Measurements from ENCODE around the gene HS6ST3.
"Not testable (repeated sequence)": the region's sequence is repeated elsewhere in the genome, so short reads cannot be mapped to it uniquely, and the experiment has no call there.

HS6ST3 gene

GRCh38 chr13:96091164-96092117 is 1.5 kb downstream of the HS6ST3 start:
- no peak for DNase-seq (ENCODE audit: low spot score)

- no peak for DNase-seq (ENCODE audit: low spot score)
Observed at GRCh38 chr13:96093296-96094006, 3.5 kb downstream of the HS6ST3 start.

- no peak for DNase-seq (ENCODE audit: low spot score)
Observed at GRCh38 chr13:96100457-96101220, 10.7 kb downstream of the HS6ST3 start.

- DNase-seq (ENCODE audit: low spot score) = no peak
Observed at GRCh38 chr13:96104516-96104915, 14.6 kb downstream of the HS6ST3 start.

GRCh38 chr13:96108072-96108471 is 18.2 kb downstream of the HS6ST3 start:
- not testable (repeated sequence) for DNase-seq (ENCODE audit: low spot score)

- no peak for DNase-seq (ENCODE audit: low spot score)
Observed at GRCh38 chr13:96109125-96109524, 19.2 kb downstream of the HS6ST3 start.

- no peak for DNase-seq (ENCODE audit: low spot score)
Observed at GRCh38 chr13:96112936-96113335, 23.0 kb downstream of the HS6ST3 start.

GRCh38 chr13:96115368-96115767 is 25.5 kb downstream of the HS6ST3 start:
- not testable (repeated sequence) for DNase-seq (ENCODE audit: low spot score)

- no peak for DNase-seq (ENCODE audit: low spot score)
Observed at GRCh38 chr13:96119921-96120320, 30.0 kb downstream of the HS6ST3 start.

GRCh38 chr13:96130818-96131340 is 41.0 kb downstream of the HS6ST3 start:
- no peak for DNase-seq (ENCODE audit: low spot score)

GRCh38 chr13:96141032-96141431 is 51.1 kb downstream of the HS6ST3 start:
- no peak for DNase-seq (ENCODE audit: low spot score)

GRCh38 chr13:96159725-96160124 is 69.8 kb downstream of the HS6ST3 start:
- DNase-seq (ENCODE audit: low spot score) = no peak

GRCh38 chr13:96161141-96161540 is 71.2 kb downstream of the HS6ST3 start:
- DNase-seq (ENCODE audit: low spot score) = no peak

- no peak for DNase-seq (ENCODE audit: low spot score)
Observed at GRCh38 chr13:96165840-96166239, 75.9 kb downstream of the HS6ST3 start.

- DNase-seq (ENCODE audit: low spot score) = no peak
Observed at GRCh38 chr13:96172066-96172465, 82.2 kb downstream of the HS6ST3 start.

GRCh38 chr13:96178759-96179158 is 88.9 kb downstream of the HS6ST3 start:
- DNase-seq (ENCODE audit: low spot score) = no peak

GRCh38 chr13:96179309-96179708 is 89.4 kb downstream of the HS6ST3 start:
- no peak for DNase-seq (ENCODE audit: low spot score)

- DNase-seq (ENCODE audit: low spot score) = no peak
Observed at GRCh38 chr13:96181911-96182310, 92.0 kb downstream of the HS6ST3 start.

GRCh38 chr13:96185818-96186217 is 95.9 kb downstream of the HS6ST3 start:
- no peak for DNase-seq (ENCODE audit: low spot score)

- DNase-seq (ENCODE audit: low spot score) = no peak
Observed at GRCh38 chr13:96191367-96191766, 101.5 kb downstream of the HS6ST3 start.

GRCh38 chr13:96193728-96194310 is 103.9 kb downstream of the HS6ST3 start:
- no peak for DNase-seq (ENCODE audit: low spot score)

GRCh38 chr13:96198038-96198437 is 108.1 kb downstream of the HS6ST3 start:
- DNase-seq (ENCODE audit: low spot score) = no peak

All from CD4-positive, alpha-beta T cell treated with Interleukin-15 for 4 hours (primary cell).